ES-I3 (cell line): ENCODE data around the gene DNAJC24.

Experiments used
- H3K36me3 ChIP-seq: 2 replicates; pipeline ENCODE4 v1.6.1; 2013; ENCODE audit warnings: mild to moderate bottlenecking, low read length, control low read depth, moderate library complexity; ENCODE audit not compliant: insufficient read depth
- H3K4me1 ChIP-seq: 2 replicates; pipeline ENCODE4 v1.6.1; 2013; ENCODE audit warnings: mild to moderate bottlenecking, control low read depth, low read length; ENCODE audit not compliant: insufficient read depth
- H3K9ac ChIP-seq: 2 replicates; pipeline ENCODE4 v1.6.1; 2013; ENCODE audit warnings: low read depth, mild to moderate bottlenecking, low read length, moderate library complexity
- H3K9me3 ChIP-seq: 2 replicates; pipeline ENCODE4 v1.6.1; 2013; ENCODE audit warnings: mild to moderate bottlenecking, low read length, moderate library complexity; ENCODE audit not compliant: control insufficient read depth, insufficient read depth

The DNAJC24 gene

DNA sequence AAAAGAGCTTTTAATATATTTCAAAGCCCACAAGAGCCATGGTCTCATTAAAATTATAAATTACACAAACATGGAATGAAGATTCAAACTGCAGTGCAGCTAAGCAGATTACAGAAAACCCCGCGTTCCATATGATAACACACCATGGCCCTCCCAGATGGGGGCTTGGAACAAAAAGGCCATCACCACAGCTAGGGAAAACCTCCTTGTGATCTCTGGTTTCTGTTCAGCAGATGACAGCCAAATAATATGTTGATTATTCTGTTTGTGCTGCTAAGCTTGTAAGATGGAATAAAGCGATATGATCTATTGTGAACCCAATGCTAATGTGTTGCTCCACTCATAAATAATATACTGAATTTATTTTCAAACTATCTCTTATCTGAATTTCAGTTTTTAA is 111.3 kb downstream of the DNAJC24 start:
- Histone ChIP-seq H3K36me3 (no peaks in the 10 kb centered on the region), H3K9ac (no peak overlapping the region), H3K4me1 (peaks cover 8% of the 10 kb centered on the region; the same call in 1 of the 2 replicates), H3K9me3 (no peaks in the 10 kb centered on the region)
